ENCODE data around the gene SORCS2. TPM values are rescaled to one million over a fixed set of nuclear protein-coding genes. Genes with fewer than 3 reads are reported as not detected.

The SORCS2 gene
- polyA plus RNA-seq, 1 donor (not counting 4 experiments of a cell fraction or from before 2014, with no cell fraction given) = 0.09 TPM

DNA sequence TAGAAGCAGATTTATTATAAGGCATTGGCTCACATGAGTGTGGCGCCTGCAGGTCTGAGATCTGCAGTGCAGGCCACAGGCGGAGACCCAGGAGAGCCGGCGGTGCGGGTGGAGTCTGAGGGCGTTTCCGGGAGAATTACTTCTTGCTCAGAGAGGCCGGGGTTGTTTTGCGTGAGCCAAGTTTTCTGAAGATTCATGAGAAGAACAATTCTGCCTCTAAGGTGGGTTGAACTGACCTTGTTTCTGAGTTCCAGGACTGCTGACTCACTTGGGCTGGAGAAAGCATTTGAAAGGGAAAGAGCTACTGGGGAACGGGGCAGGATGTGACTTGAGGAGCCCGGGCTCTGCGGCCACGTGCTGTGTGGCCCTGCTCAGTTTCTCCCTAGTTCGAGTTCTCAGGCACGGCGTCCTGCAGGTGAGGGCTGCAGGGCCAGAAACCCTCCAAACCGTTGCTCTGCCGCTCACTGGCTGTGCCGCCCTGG lies 36.7 kb upstream of the SORCS2 start:
- dilution Hi-C loops (cut with MboI; ENCODE audit: extremely low pct_ligation_motif_present, low sequenced_read_pairs) = no loop called here
- peak overlapping the region; percentile 31 for H3K9ac ChIP-seq (ENCODE audit: control insufficient read depth, extremely low read depth, insufficient read depth, low read length)
- TF ChIP-seq, protein P1, sequence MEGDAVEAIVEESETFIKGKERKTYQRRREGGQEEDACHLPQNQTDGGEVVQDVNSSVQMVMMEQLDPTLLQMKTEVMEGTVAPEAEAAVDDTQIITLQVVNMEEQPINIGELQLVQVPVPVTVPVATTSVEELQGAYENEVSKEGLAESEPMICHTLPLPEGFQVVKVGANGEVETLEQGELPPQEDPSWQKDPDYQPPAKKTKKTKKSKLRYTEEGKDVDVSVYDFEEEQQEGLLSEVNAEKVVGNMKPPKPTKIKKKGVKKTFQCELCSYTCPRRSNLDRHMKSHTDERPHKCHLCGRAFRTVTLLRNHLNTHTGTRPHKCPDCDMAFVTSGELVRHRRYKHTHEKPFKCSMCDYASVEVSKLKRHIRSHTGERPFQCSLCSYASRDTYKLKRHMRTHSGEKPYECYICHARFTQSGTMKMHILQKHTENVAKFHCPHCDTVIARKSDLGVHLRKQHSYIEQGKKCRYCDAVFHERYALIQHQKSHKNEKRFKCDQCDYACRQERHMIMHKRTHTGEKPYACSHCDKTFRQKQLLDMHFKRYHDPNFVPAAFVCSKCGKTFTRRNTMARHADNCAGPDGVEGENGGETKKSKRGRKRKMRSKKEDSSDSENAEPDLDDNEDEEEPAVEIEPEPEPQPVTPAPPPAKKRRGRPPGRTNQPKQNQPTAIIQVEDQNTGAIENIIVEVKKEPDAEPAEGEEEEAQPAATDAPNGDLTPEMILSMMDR (optimal IDR thresholded peaks at IDR 0.05 in 1 of 3, IDR thresholded peaks at IDR 0.05 in 1 of 3, conservative IDR thresholded peaks at IDR 0.05 in 1 of 3; ENCODE audit: extremely low read depth in 1 of 3, insufficient read depth in 2 of 3, low read length in 3 of 3) = peak in 1 of 3 experiments; percentile 24
- no peak for TF ChIP-seq EZH2 (IDR thresholded peaks at IDR 0.05; ENCODE audit: low read length)

DNA sequence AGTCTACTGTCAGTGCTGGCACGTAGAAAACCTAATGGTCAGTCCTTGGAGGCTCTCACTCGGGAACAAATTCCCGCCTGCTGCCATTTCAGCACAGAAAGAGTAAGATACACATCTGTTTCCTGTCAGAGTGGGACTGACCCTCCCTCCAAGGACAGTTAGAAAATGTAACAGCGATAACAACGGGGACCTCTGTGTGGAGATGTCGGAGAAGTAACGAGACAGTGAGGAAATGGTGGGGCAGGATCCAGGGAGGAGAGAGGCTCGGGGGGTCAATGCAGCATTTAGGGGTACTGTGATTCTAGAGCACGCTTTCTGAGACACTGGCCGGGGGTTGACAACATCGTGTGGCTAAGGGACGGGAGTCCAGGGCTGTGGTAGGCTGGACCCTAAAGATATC lies 36.0 kb upstream of the SORCS2 start:
- FAIRE-seq (no peak), DNase-seq (ENCODE audit: low read depth, low spot score) (no peak)
- no peaks in the 10 kb centered on the region for H4K20me1 ChIP-seq (ENCODE audit: control insufficient read depth, extremely low read depth, insufficient read depth, low read length)
- H3K27ac ChIP-seq (ENCODE audit: control insufficient read depth, insufficient read depth, low read length) = no peak overlapping the region
- peaks cover 10% of the 10 kb centered on the region for H3K4me1 ChIP-seq (ENCODE audit: control insufficient read depth, extremely low read depth, insufficient read depth, low read length)
- H3K9me3 ChIP-seq (ENCODE audit: control insufficient read depth, low read depth, low read length) = no peaks in the 10 kb centered on the region
- dilution Hi-C loops (cut with MboI; ENCODE audit: extremely low pct_ligation_motif_present, low sequenced_read_pairs) = no loop called here
- peaks cover 5% of the 10 kb centered on the region for H3K27me3 ChIP-seq (ENCODE audit: control insufficient read depth, extremely low read depth, insufficient read depth, low read length)
- no peaks in the 10 kb centered on the region for H3K36me3 ChIP-seq (ENCODE audit: control insufficient read depth in 2 of 2, extremely low read depth in 1 of 2, insufficient read depth in 2 of 2, low read length in 2 of 2)
- H3K9ac ChIP-seq (ENCODE audit: control insufficient read depth, extremely low read depth, insufficient read depth, low read length) = no peak overlapping the region
- H2AFZ ChIP-seq (ENCODE audit: control insufficient read depth, low read length) = no peak overlapping the region
- H3K79me2 ChIP-seq (ENCODE audit: control insufficient read depth, insufficient read depth, low read length) = no peaks in the 10 kb centered on the region
- H3K4me2 ChIP-seq (ENCODE audit: control insufficient read depth, extremely low read depth, insufficient read depth, low read depth, low read length) = peak overlapping the region; percentile 48
- H3K4me3 ChIP-seq (ENCODE audit: control insufficient read depth in 2 of 3, extremely low read depth in 1 of 3, insufficient read depth in 2 of 3, low read depth in 1 of 3, low read length in 3 of 3) = no peak overlapping the region
- TF ChIP-seq EZH2 (IDR thresholded peaks at IDR 0.05; ENCODE audit: low read length) = no peak
- TF ChIP-seq, protein P1 (optimal IDR thresholded peaks at IDR 0.05 in 1 of 3, IDR thresholded peaks at IDR 0.05 in 1 of 3, conservative IDR thresholded peaks at IDR 0.05 in 1 of 3; ENCODE audit: extremely low read depth in 1 of 3, insufficient read depth in 2 of 3, low read length in 3 of 3) = no peak
- no peaks in the 10 kb centered on the region for H3K9me1 ChIP-seq (ENCODE audit: control insufficient read depth, extremely low read depth, insufficient read depth, low read length)

More for the DNA sequence above, 36.7 kb upstream of the SORCS2 start:
- no peaks in the 10 kb centered on the region for H3K9me1 ChIP-seq (ENCODE audit: control insufficient read depth, extremely low read depth, insufficient read depth, low read length)
- FAIRE-seq = peak; percentile 58
- H4K20me1 ChIP-seq (ENCODE audit: control insufficient read depth, extremely low read depth, insufficient read depth, low read length) = no peaks in the 10 kb centered on the region
- H2AFZ ChIP-seq (ENCODE audit: control insufficient read depth, low read length) = peak overlapping the region; percentile 81
- no peaks in the 10 kb centered on the region for H3K79me2 ChIP-seq (ENCODE audit: control insufficient read depth, insufficient read depth, low read length)
- H3K36me3 ChIP-seq (ENCODE audit: control insufficient read depth in 2 of 2, extremely low read depth in 1 of 2, insufficient read depth in 2 of 2, low read length in 2 of 2) = no peaks in the 10 kb centered on the region
- peak overlapping the region; percentile 48 for H3K4me2 ChIP-seq (ENCODE audit: control insufficient read depth, extremely low read depth, insufficient read depth, low read depth, low read length)
- no peaks in the 10 kb centered on the region for H3K9me3 ChIP-seq (ENCODE audit: control insufficient read depth, low read depth, low read length)
- peaks cover 10% of the 10 kb centered on the region for H3K4me1 ChIP-seq (ENCODE audit: control insufficient read depth, extremely low read depth, insufficient read depth, low read length)
- peaks cover 6% of the 10 kb centered on the region for H3K27me3 ChIP-seq (ENCODE audit: control insufficient read depth, extremely low read depth, insufficient read depth, low read length)
- H3K4me3 ChIP-seq (ENCODE audit: control insufficient read depth in 2 of 3, extremely low read depth in 1 of 3, insufficient read depth in 2 of 3, low read depth in 1 of 3, low read length in 3 of 3) = no peak overlapping the region
- DNase-seq (ENCODE audit: low read depth, low spot score) = peak; percentile 15
- peak overlapping the region; percentile 10 for H3K27ac ChIP-seq (ENCODE audit: control insufficient read depth, insufficient read depth, low read length)

All from keratinocyte (primary cell).